Keratinocyte (primary cell): ENCODE results near the gene TDRD3. TPM values are rescaled to one million over a fixed set of nuclear protein-coding genes. Genes with fewer than 3 reads are reported as not detected.

Experiments used
- DNase-seq: peaks from one replicate; pipeline ENCODE4 v3.0.0-alpha.2; 2011; ENCODE audit warnings: low read depth, missing footprints, low spot score
- FAIRE-seq: peaks from 2 replicates; lab custom pipeline; 2011; peaks lifted over from hg19 to GRCh38; lab: Jason Lieb, UNC
- H2AFZ ChIP-seq: 2 replicates; pipeline ENCODE4 v1.6.0; 2012; ENCODE audit warnings: low read length, control low read depth, inconsistent platforms; ENCODE audit not compliant: control insufficient read depth
- H3K27ac ChIP-seq: 2 replicates; pipeline ENCODE4 v1.5.1; 2011; ENCODE audit warnings: low read length; ENCODE audit not compliant: control insufficient read depth, insufficient read depth
- H3K27me3 ChIP-seq: 3 replicates; pipeline ENCODE4 v1.6.0; 2011; ENCODE audit warnings: low read length; ENCODE audit not compliant: control insufficient read depth, insufficient read depth; ENCODE audit errors: extremely low read depth
- H3K36me3 ChIP-seq, 2 experiments: 2 replicates in 1 of 2; 3 replicates in 1 of 2; pipeline ENCODE4 v1.5.1; 2011; ENCODE audit warnings: low read length in 2 of 2, mild to moderate bottlenecking in 1 of 2; ENCODE audit not compliant: control insufficient read depth in 2 of 2, insufficient read depth in 2 of 2; ENCODE audit errors: extremely low read depth in 1 of 2
- H3K4me1 ChIP-seq: 3 replicates; pipeline ENCODE4 v1.5.1; 2011; ENCODE audit warnings: low read length; ENCODE audit not compliant: control insufficient read depth, insufficient read depth; ENCODE audit errors: extremely low read depth
- H3K4me2 ChIP-seq: 3 replicates; pipeline ENCODE4 v1.6.0; 2011; ENCODE audit warnings: low read depth, low read length; ENCODE audit not compliant: control insufficient read depth, insufficient read depth; ENCODE audit errors: extremely low read depth
- H3K4me3 ChIP-seq, 3 experiments: fragments of 200-600 bp in 1 of 3; sonication (generic) in 1 of 3; 2 replicates in 2 of 3; 3 replicates in 1 of 3; pipeline ENCODE4 v1.5.1; 2011 to 2016; ENCODE audit warnings: low read length in 3 of 3, mild to moderate bottlenecking in 3 of 3, control low read depth in 2 of 3, inconsistent platforms in 1 of 3, low read depth in 1 of 3, mixed read lengths in 1 of 3, mixed run types in 1 of 3, moderate library complexity in 1 of 3; ENCODE audit not compliant: control insufficient read depth in 2 of 3, insufficient read depth in 2 of 3; ENCODE audit errors: extremely low read depth in 1 of 3
- H3K79me2 ChIP-seq: 2 replicates; pipeline ENCODE4 v1.6.0; 2012; ENCODE audit warnings: low read length; ENCODE audit not compliant: control insufficient read depth, insufficient read depth
- H3K9ac ChIP-seq: 3 replicates; pipeline ENCODE4 v1.6.0; 2011; ENCODE audit warnings: low read length; ENCODE audit not compliant: control insufficient read depth, insufficient read depth; ENCODE audit errors: extremely low read depth
- H3K9me1 ChIP-seq: 3 replicates; pipeline ENCODE4 v1.6.0; 2011; ENCODE audit warnings: low read length; ENCODE audit not compliant: control insufficient read depth, insufficient read depth; ENCODE audit errors: extremely low read depth
- H3K9me3 ChIP-seq: 2 replicates; pipeline ENCODE4 v1.5.1; 2012; ENCODE audit warnings: low read depth, low read length; ENCODE audit not compliant: control insufficient read depth
- H4K20me1 ChIP-seq: 3 replicates; pipeline ENCODE4 v1.6.0; 2011; ENCODE audit warnings: low read length; ENCODE audit not compliant: control insufficient read depth, insufficient read depth; ENCODE audit errors: extremely low read depth
- EZH2 ChIP-seq: IDR thresholded peaks from one replicate; pipeline ENCODE4 v1.6.1; 2012; ENCODE audit warnings: inconsistent platforms, mild to moderate bottlenecking, low read length, moderate library complexity
- dilution Hi-C: fragments of 300-500 bp; cut with MboI; formaldehyde crosslinking; loops from one replicate; pipeline ENCODE4 v1.7.0; 2020; ENCODE audit warnings: low sequenced_read_pairs; ENCODE audit not compliant: extremely low pct_ligation_motif_present
- polyA plus RNA-seq, 5 experiments: library from polyadenylated mRNA; depleted of rRNA in 3 of 5; stranded (reverse) in 3 of 5; stranded (forward) in 1 of 5; unstranded in 1 of 5; fragments of >200 nt; gene quantifications; 1 replicate in 1 of 5; 2 replicates in 3 of 5; 3 replicates in 1 of 5; pipeline versions ENCODE4 v1.2.1 to v1.2.3, GENCODE V29; 2011 to 2012; ENCODE audit warnings: missing spikeins in 2 of 5, low read depth in 1 of 5, low replicate concordance in 1 of 5
- TF ChIP-seq, protein P1 (sequence below), 3 experiments: IDR thresholded peaks in 1 of 3; conservative IDR thresholded peaks in 1 of 3; optimal IDR thresholded peaks in 1 of 3; 2 replicates in 2 of 3; 3 replicates in 1 of 3; pipeline versions ENCODE3 to v1.5.1; 2011; ENCODE audit warnings: low read length in 3 of 3, mild to moderate bottlenecking in 3 of 3, moderate library complexity in 2 of 3, control low read depth in 1 of 3, inconsistent platforms in 1 of 3; ENCODE audit not compliant: insufficient read depth in 2 of 3; ENCODE audit errors: extremely low read depth in 1 of 3

TDRD3 gene
- polyA plus RNA-seq, 1 donor (not counting 4 experiments of a cell fraction or from before 2014, with no cell fraction given), result 10.7 TPM

DNA sequence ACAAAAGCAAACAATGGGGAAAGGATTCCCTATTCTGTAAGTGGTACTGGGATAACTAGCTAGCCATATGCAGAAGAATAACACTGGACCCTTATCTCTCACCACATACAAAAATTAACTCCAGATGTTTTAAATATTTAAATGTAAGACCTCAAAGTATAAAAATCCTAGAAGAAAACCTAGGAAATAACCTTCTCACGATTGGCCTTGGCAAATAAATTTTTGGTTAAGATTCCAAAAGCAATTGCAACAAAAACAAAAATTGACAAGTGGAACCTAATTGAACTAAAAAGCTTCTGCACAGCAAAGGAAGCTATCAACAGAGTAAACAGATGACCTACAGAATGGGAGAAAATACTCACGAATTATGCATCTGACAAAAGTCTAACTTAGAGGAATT lies 10.8 kb upstream of the TDRD3 start:
- no peaks in the 10 kb centered on the region for H3K4me1 ChIP-seq
- H3K9ac ChIP-seq, result no peak overlapping the region
- no peaks in the 10 kb centered on the region for H3K9me1 ChIP-seq
- no peaks in the 10 kb centered on the region for H3K9me3 ChIP-seq
- no peaks in the 10 kb centered on the region for H3K79me2 ChIP-seq
- dilution Hi-C loops, result no loop called here
- TF ChIP-seq, protein P1, sequence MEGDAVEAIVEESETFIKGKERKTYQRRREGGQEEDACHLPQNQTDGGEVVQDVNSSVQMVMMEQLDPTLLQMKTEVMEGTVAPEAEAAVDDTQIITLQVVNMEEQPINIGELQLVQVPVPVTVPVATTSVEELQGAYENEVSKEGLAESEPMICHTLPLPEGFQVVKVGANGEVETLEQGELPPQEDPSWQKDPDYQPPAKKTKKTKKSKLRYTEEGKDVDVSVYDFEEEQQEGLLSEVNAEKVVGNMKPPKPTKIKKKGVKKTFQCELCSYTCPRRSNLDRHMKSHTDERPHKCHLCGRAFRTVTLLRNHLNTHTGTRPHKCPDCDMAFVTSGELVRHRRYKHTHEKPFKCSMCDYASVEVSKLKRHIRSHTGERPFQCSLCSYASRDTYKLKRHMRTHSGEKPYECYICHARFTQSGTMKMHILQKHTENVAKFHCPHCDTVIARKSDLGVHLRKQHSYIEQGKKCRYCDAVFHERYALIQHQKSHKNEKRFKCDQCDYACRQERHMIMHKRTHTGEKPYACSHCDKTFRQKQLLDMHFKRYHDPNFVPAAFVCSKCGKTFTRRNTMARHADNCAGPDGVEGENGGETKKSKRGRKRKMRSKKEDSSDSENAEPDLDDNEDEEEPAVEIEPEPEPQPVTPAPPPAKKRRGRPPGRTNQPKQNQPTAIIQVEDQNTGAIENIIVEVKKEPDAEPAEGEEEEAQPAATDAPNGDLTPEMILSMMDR (optimal IDR thresholded peaks at IDR 0.05 in 1 of 3, IDR thresholded peaks at IDR 0.05 in 1 of 3, conservative IDR thresholded peaks at IDR 0.05 in 1 of 3; ENCODE audit: extremely low read depth in 1 of 3, insufficient read depth in 2 of 3, low read length in 3 of 3), result no peak
- TF ChIP-seq EZH2, result no peak
- H3K27me3 ChIP-seq, result no peaks in the 10 kb centered on the region
- H3K27ac ChIP-seq, result no peak overlapping the region
- H3K36me3 ChIP-seq, result no peaks in the 10 kb centered on the region
- no peaks in the 10 kb centered on the region for H4K20me1 ChIP-seq
- no peak overlapping the region for H3K4me3 ChIP-seq
- no peak for FAIRE-seq
- no peak overlapping the region for H2AFZ ChIP-seq
- no peak overlapping the region for H3K4me2 ChIP-seq
- no peak for DNase-seq

DNA sequence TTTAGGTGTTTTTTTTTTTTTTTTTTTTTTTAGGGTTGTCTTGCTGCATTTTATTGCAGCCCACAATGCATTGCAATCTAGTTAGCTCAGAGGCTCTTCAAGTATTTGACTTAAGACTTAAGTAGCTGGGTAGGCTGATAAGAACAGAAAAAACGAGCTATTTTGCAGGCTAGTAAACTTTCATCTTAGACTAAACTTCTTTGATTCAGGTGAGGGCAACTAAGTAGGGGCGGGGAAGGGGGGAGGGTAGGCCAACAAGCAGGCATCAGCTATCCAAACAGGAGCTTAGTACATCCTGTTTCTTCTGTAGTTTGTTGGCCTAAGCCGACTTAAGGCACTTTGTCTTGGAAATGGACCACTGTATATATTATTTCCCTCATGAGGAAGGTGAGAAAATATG lies 4.9 kb upstream of the TDRD3 start:
- H3K4me2 ChIP-seq, result no peak overlapping the region
- H4K20me1 ChIP-seq, result no peaks in the 10 kb centered on the region
- no peaks in the 10 kb centered on the region for H3K9me3 ChIP-seq
- H3K27ac ChIP-seq, result no peak overlapping the region
- no peaks in the 10 kb centered on the region for H3K9me1 ChIP-seq
- H3K36me3 ChIP-seq, result no peaks in the 10 kb centered on the region
- FAIRE-seq (no peak), DNase-seq (no peak)
- no peak overlapping the region for H3K4me3 ChIP-seq
- no peak overlapping the region for H2AFZ ChIP-seq
- no peak overlapping the region for H3K9ac ChIP-seq
- TF ChIP-seq, protein P1 (optimal IDR thresholded peaks at IDR 0.05 in 1 of 3, IDR thresholded peaks at IDR 0.05 in 1 of 3, conservative IDR thresholded peaks at IDR 0.05 in 1 of 3; ENCODE audit: extremely low read depth in 1 of 3, insufficient read depth in 2 of 3, low read length in 3 of 3), result no peak
- TF ChIP-seq EZH2, result no peak
- H3K79me2 ChIP-seq, result no peaks in the 10 kb centered on the region
- dilution Hi-C loops, result no loop called here
- H3K4me1 ChIP-seq, result no peaks in the 10 kb centered on the region
- no peaks in the 10 kb centered on the region for H3K27me3 ChIP-seq
